Measurements from ENCODE around the gene ADNP. TPM values are rescaled to one million over a fixed set of nuclear protein-coding genes. Genes with fewer than 3 reads are reported as not detected.

The ADNP gene
- total and polyA plus RNA-seq, 2 of the 13 experiments (the other 11 are each of a cell fraction or from before 2014, with no cell fraction given): 21.0 to 21.5 TPM

- TF ChIP-seq ATM (IDR thresholded peaks at IDR 0.05; ENCODE audit: borderline replicate concordance) (no peak), YEATS2 (CRISPR knock-in tag; IDR thresholded peaks at IDR 0.05; ENCODE audit: borderline replicate concordance) (peak; percentile 85), HDAC1 (CRISPR knock-in tag; IDR thresholded peaks at IDR 0.05) (peak; percentile 73; the same call in 1 of the 2 replicates), ZBTB3 (CRISPR knock-in tag; IDR thresholded peaks at IDR 0.05; ENCODE audit: borderline replicate concordance, low read depth) (0 out of 2 replicates have a peak, but pooled peaks have one; percentile 46), ZNF224 (CRISPR knock-in tag; IDR thresholded peaks at IDR 0.05) (peak; percentile 89; the same call in 1 of the 2 replicates), ZNF549 (CRISPR knock-in tag; IDR thresholded peaks at IDR 0.05) (no peak), ATF5 (CRISPR knock-in tag; IDR thresholded peaks at IDR 0.05; ENCODE audit: low read depth) (peak; percentile 77; the same call in 1 of the 2 replicates), KLF11 (CRISPR knock-in tag; IDR thresholded peaks at IDR 0.05) (no peak), ERF (CRISPR knock-in tag; IDR thresholded peaks at IDR 0.05) (peak; percentile 97), GLI4 (CRISPR knock-in tag; IDR thresholded peaks at IDR 0.05; ENCODE audit: borderline replicate concordance) (no peak), BCL3 (CRISPR knock-in tag; IDR thresholded peaks at IDR 0.05) (peak; percentile 68), ZNF770 (CRISPR knock-in tag; IDR thresholded peaks at IDR 0.05) (no peak), ZNF232 (CRISPR knock-in tag; IDR thresholded peaks at IDR 0.05; ENCODE audit: borderline replicate concordance) (no peak), ARID4A (CRISPR knock-in tag; IDR thresholded peaks at IDR 0.05; ENCODE audit: borderline replicate concordance) (peak; percentile 86; the same call in 1 of the 2 replicates), DPF2 (CRISPR knock-in tag; IDR thresholded peaks at IDR 0.05; ENCODE audit: borderline replicate concordance, low read depth) (no peak), CHD2 (IDR thresholded peaks at IDR 0.05; ENCODE audit: low read depth, low read length) (peak; percentile 85), PHF5A (CRISPR knock-in tag; IDR thresholded peaks at IDR 0.05; ENCODE audit: low read depth, unreplicated experiment) (peak; percentile 99), CBX2 (IDR thresholded peaks at IDR 0.05; ENCODE audit: low read depth, low read length) (no peak), CBX2 (CRISPR knock-in tag; IDR thresholded peaks at IDR 0.05; ENCODE audit: low read depth) (no peak), CREB1 (IDR thresholded peaks at IDR 0.05) (peak; percentile 31; the same call in 1 of the 2 replicates), CREB1 (CRISPR knock-in tag; IDR thresholded peaks at IDR 0.05) (peak; percentile 76)
These were observed 1.7 kb downstream of the ADNP start (continued) for GRCh38 chr20:50929299-50930138.

All from HepG2 (cell line).